GM12801 (cell line): ENCODE data around the gene CDC26.

Experiments
- TF ChIP-seq, protein P1 (sequence below): IDR thresholded peaks from one replicate; pipeline ENCODE4 v1.5.1; 2011; ENCODE audit warnings: control low read depth; ENCODE audit not compliant: insufficient read length; ENCODE audit errors: extremely low read depth

Gene CDC26

GRCh38 chr9:113275157-113276131 lies at the start of gene CDC26, which contains the start of gene PRPF4:
Gene CDC26 (minus strand): TSS chr9:113275572. CDS start chr9:113272507, 3,065 bp downstream.
Gene PRPF4 (plus strand): TSS chr9:113275658. CDS start chr9:113275744, 86 bp downstream.
- TF ChIP-seq, protein P1, sequence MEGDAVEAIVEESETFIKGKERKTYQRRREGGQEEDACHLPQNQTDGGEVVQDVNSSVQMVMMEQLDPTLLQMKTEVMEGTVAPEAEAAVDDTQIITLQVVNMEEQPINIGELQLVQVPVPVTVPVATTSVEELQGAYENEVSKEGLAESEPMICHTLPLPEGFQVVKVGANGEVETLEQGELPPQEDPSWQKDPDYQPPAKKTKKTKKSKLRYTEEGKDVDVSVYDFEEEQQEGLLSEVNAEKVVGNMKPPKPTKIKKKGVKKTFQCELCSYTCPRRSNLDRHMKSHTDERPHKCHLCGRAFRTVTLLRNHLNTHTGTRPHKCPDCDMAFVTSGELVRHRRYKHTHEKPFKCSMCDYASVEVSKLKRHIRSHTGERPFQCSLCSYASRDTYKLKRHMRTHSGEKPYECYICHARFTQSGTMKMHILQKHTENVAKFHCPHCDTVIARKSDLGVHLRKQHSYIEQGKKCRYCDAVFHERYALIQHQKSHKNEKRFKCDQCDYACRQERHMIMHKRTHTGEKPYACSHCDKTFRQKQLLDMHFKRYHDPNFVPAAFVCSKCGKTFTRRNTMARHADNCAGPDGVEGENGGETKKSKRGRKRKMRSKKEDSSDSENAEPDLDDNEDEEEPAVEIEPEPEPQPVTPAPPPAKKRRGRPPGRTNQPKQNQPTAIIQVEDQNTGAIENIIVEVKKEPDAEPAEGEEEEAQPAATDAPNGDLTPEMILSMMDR = no peak

DNA sequence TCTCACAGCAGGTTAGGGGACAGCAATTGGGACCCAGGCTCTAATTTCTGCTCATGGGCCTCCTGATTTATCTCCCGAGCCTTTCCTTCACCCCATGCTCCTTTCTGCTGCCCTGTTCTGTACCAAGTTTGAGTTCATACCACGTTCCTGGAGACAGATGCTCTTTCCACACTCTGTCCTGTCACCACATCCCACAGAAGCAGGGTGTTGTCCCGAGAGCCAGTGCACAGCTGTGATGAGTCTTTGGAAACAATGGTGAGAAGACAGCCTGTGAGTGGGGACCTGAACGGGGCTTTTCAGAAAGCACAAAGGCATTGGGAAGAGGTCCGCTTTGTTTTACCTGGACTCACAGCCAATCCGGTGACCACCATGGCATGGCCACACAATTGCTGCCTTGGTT lies 47.3 kb upstream of the CDC26 start:
- TF ChIP-seq, protein P1 = no peak

- TF ChIP-seq, protein P1 = no peak
Observed at GRCh38 chr9:113320051-113320450, 44.7 kb upstream of the CDC26 start.

DNA sequence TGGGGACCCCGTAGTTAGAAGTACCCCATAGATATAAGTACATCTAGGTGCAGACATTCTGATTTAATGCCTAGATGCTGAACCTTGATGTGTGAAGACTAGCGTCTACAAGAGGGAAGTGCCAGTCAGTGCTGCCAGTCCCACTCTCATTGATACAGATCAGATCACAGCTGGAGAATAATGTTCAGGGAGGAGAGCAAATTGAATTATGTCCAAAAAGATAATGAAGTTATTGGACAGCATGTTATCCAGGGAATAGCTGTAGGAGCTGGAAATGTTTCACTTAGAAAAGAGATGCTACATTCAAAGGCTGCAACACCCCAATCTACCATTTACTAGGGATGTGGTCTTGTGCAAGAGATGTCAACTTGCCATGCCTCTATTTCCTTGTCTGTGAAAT lies 43.7 kb upstream of the CDC26 start:
- TF ChIP-seq, protein P1 = no peak

GRCh38 chr9:113317777-113318176 lies 42.4 kb upstream of the CDC26 start:
- TF ChIP-seq, protein P1 = no peak

DNA sequence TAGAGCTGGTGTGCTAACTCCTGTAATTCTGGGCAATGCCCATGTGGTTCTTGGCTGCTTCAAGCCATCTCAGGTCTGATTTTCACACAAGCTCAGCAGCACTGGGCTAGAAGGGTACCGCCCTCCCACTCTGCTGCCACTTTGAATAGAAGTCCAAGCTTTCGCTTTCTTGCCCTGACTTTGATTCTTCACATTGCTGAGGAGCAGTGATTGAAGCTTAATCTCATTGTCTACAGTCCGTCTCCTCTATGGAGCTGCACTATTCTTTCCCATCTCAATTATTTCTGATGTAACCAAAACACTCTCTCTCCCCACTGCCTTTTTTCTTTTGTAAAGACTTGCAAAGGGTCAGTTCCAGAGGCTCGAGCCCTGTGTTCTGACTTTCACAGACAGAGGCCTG lies 40.7 kb upstream of the CDC26 start:
- TF ChIP-seq, protein P1 = no peak

DNA sequence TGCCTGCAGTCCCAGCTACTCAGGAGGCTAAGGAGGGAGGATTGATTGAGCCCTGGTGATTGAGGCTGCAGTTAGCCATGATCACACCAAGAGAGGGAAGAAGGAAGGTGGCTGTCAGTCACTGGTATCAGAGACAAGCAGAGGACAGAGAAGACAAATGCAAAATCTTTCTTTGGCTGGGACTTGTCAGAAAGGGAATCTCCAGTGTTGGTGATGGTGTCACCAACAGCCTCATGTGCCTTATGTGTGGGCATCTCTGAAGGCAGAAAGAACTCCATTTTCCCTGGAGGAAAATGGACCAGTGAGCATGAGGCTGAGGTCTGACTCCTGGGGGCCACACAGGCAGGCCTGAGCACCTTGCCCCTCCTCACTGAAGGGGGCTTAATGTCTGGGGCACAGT lies 39.9 kb upstream of the CDC26 start:
- TF ChIP-seq, protein P1 = no peak
